ENCODE results near the gene WDR74. TPM values are rescaled to one million over a fixed set of nuclear protein-coding genes. Genes with fewer than 3 reads are reported as not detected.
A peak's percentile ranks its signal among the peaks of the same experiment; 100 is the strongest.

The WDR74 gene
- total and polyA plus RNA-seq, 2 of the 13 experiments (the other 11 are each of a cell fraction or from before 2014, with no cell fraction given), result 77.0 to 83.3 TPM

GRCh38 chr11:62842171-62842741, 2.9 kb upstream of the WDR74 start (continued):
- TF ChIP-seq GRHL1 (CRISPR knock-in tag; conservative IDR thresholded peaks at IDR 0.05) (no peak), NR2C2 (CRISPR knock-in tag; IDR thresholded peaks at IDR 0.05; ENCODE audit: borderline replicate concordance) (peak; percentile 11; the same call in 1 of the 2 replicates), SMARCC2 (IDR thresholded peaks at IDR 0.05) (no peak), REPIN1 (CRISPR knock-in tag; IDR thresholded peaks at IDR 0.05; ENCODE audit: borderline replicate concordance, low read depth) (no peak), HIVEP1 (CRISPR knock-in tag; IDR thresholded peaks at IDR 0.05) (peak; percentile 20; the same call in 1 of the 2 replicates), SALL1 (CRISPR knock-in tag; IDR thresholded peaks at IDR 0.05) (peak; percentile 20; the same call in 1 of the 2 replicates), JUND (CRISPR knock-in tag; IDR thresholded peaks at IDR 0.05) (no peak), ZNF776 (CRISPR knock-in tag; IDR thresholded peaks at IDR 0.05) (no peak), ZNF788 (CRISPR knock-in tag; IDR thresholded peaks at IDR 0.05; ENCODE audit: borderline replicate concordance) (no peak), ZBTB40 (IDR thresholded peaks at IDR 0.05) (no peak), ZBTB40 (CRISPR knock-in tag; IDR thresholded peaks at IDR 0.05) (peak; percentile 27; the same call in 1 of the 2 replicates), ZNF672 (CRISPR knock-in tag; IDR thresholded peaks at IDR 0.05) (no peak), ZNF563 (CRISPR knock-in tag; IDR thresholded peaks at IDR 0.05) (no peak), ELF3 (CRISPR knock-in tag; IDR thresholded peaks at IDR 0.05) (peak; percentile 50), MXD1 (CRISPR knock-in tag; IDR thresholded peaks at IDR 0.05) (no peak), SMAD3 (CRISPR knock-in tag; IDR thresholded peaks at IDR 0.05) (no peak), ZFP36L1 (CRISPR knock-in tag; IDR thresholded peaks at IDR 0.05) (no peak), PHF8 (CRISPR knock-in tag; IDR thresholded peaks at IDR 0.05) (no peak; the same call in none of the 2 replicates), ATF7 (IDR thresholded peaks at IDR 0.05) (no peak), ATF7 (CRISPR knock-in tag; IDR thresholded peaks at IDR 0.05) (no peak), RBFOX2 (IDR thresholded peaks at IDR 0.05; ENCODE audit: low read depth, low read length) (no peak)

All from HepG2 (cell line).